AG08395 (cell line): ENCODE results near the gene LZTFL1.

Experiments
- DNase-seq: peaks from one replicate; pipeline ENCODE4 v3.0.0; 2012; ENCODE audit warnings: mixed read lengths, low spot score

LZTFL1 gene

GRCh38 chr3:45841757-45842491 lies at the start of gene LZTFL1:
TSS of gene LZTFL1 (minus strand) at chr3:45842119. CDS start at chr3:45841991, 128 bp downstream.
- peak; percentile 95 for DNase-seq

DNA sequence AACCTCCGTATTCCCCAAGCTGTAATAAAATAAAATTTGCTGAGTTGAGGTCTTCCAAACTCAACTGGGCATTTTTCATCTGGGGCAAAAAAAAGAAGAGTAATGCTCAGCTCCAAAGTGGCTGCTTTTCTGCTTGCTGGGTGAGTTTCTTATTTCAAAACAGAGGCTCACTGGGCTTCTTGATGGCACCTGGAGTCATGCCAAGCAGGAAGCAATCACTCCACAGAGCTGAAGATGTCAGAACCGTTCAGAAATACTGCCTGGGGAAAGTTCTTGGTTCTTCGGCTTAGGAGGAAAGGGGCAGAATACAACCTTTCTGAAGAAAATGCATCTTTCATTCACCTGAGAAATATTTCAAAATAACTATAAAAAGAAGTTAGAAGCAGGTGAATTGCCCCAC lies 48.5 kb upstream of the LZTFL1 start:
- no peak for DNase-seq

DNA sequence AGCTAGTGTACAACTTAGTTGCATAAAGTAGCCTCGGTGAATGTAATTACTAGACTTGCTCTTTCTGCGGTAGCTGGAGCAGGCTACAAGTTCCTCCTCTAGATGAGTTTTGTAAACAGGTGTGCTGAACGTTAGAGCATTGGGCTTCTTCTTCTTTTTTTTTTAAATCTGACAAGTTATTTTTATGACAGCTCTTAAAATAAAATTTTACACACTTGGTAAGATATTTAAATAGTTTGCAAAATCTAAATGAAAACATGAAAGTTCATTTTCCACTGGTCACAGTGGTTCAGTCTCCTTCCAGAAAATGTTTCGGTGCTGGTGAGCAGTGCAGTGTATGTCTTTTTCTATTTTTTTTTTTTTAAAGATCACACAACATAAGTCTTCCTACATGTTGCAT lies 47.4 kb upstream of the LZTFL1 start:
- DNase-seq = no peak

DNA sequence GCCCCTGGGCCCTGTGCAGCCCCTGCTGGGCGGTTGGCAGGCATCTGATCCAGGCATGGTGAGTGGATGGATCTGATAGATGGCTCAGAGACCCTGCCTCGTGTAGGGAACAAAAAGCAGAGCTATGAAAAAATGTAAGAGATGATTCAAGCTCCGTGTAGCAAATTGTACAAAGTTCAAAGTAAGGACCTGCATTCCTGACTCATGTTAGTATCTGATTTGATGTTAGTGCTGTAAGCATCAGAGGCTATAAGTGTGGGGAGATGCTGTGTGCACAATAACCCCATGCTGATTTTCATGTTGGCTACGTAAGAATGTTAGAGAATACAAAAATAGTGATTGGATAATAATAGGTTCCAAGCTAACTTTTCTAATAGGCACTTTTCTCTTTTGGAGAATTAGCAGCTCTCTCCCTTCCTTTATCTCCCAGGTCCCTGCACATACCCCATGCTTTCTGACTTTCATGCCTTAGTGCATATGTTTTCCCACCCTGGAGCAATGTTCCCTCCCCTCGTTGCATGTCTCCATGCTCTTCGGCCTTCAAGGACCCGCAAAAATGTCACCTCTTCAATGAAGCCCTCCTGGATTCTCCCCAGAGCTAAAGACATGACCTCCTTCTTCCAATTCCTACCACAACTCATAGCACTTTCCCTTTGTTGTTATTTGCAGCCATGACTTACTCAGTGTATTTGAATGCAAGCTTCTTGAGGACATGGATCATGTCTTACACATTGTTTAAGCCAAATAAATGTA lies 46.0 kb upstream of the LZTFL1 start:
- no peak for DNase-seq

DNA sequence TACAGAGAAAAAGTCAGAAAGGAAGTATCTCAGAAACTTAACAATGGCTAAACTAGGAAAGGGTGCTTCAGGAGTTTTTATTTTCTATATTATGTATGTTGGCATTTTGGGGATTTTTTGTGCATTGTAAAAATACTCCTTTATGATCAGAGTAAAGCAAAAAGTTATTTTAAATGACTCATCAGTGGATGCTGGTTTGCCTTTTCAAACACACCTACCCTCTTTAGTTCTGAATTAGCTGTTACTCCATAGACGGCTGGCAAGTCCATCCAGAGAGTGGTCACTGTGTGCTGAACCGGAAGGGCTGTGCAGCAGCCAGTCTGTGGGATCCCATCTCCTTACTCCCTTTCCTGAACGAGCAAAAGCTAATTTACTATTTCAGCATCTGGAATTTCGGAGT lies 45.4 kb upstream of the LZTFL1 start:
- no peak for DNase-seq

- no peak for DNase-seq
Observed at GRCh38 chr3:45885979-45886705, 44.2 kb upstream of the LZTFL1 start, which contains the start of gene CCR9. TSS of gene CCR9 (plus strand) at chr3:45886543. CDS start at chr3:45894934, 8,391 bp downstream.

- DNase-seq = no peak
Observed at GRCh38 chr3:45884368-45885201, 42.7 kb upstream of the LZTFL1 start.

GRCh38 chr3:45881078-45882022 lies 39.4 kb upstream of the LZTFL1 start:
- peak; percentile 14 for DNase-seq

DNA sequence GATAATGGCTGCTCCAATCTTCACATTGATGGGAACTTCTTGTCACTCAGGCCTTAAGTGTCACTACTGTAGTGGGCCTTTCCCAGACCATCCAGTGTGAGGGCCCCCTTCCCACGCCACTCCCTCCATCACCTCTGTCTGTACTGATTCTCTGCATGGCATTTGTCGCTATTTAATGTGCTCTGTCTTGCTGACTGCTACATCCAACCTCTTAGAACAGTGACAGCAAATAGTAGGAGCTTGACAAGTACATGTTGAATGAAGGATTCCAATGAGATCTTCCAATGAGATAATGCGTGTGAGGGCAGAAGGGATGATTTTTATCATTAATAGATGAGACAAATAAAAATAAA lies 38.8 kb upstream of the LZTFL1 start:
- no peak for DNase-seq

- DNase-seq = no peak
Observed at GRCh38 chr3:45878124-45878523, 36.2 kb upstream of the LZTFL1 start.

- DNase-seq = no peak
Observed at GRCh38 chr3:45874677-45875346, 32.9 kb upstream of the LZTFL1 start.

DNA sequence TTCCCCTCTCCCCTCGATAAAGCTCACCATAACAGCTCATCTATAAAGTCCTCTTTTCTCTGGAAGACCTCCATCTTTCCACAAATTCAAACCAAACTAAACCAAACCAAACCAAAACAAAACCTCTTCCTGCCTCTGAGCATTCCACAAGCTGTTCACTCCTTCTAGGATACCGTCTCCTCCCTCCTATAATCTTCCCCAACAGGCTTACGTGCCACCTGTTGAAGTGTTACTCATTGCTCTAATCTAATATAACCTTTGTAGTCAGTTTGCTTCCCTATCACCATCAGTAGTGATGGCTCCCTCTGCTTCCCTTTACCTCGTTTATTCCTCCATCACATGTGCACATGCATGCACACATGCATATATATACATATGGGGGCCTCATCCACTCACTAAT lies 31.7 kb upstream of the LZTFL1 start:
- no peak for DNase-seq

- no peak for DNase-seq
Observed at GRCh38 chr3:45873036-45873435, 31.1 kb upstream of the LZTFL1 start.

GRCh38 chr3:45872569-45872968 lies 30.6 kb upstream of the LZTFL1 start:
- no peak for DNase-seq

DNA sequence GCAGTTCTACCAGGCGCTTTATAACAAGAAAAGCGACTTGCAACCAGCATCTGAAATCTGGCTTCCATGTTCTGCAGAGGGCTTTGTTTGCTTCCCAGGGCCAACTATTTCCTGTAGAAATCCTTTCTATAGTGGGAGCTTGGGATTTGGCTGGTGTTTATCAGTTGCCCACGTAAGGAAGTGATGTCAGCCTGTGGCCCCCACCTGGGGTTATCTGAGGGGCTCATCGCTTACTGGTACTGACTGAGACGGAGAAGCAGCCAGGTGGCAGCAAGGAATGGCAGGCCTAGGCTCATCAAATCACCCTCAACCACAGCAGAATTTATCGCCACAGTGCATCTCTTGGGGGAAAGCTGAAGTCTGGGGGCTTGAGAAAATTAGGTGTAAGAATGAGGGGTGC lies 29.9 kb upstream of the LZTFL1 start:
- no peak for DNase-seq

GRCh38 chr3:45870099-45870498 lies 28.2 kb upstream of the LZTFL1 start:
- no peak for DNase-seq

GRCh38 chr3:45869638-45870037 lies 27.7 kb upstream of the LZTFL1 start:
- DNase-seq = no peak

GRCh38 chr3:45868650-45869049 lies 26.7 kb upstream of the LZTFL1 start:
- DNase-seq = no peak

GRCh38 chr3:45868213-45868612 lies 26.3 kb upstream of the LZTFL1 start:
- no peak for DNase-seq

DNA sequence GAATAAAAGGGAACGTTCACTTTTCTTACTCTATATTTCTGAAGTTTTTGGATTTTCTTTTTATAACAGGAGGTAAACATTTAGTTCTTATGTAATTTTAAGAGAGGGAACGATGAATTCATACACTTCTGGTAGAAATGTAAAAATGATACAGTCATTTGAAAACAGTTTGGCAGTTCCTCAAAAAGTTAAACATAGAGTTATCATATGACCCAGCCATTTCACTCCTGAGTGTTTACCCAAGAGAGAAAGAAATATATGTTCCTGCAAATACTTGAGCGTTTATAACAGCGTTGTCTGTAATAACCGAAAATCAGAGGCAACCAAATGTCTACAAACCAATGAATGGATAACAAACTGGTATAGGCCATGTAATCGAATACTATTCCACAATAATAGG lies 23.6 kb upstream of the LZTFL1 start:
- DNase-seq = no peak
